Stimulated activated CD4-positive, alpha-beta T cell treated with anti-CD3 and anti-CD28 coated beads, Interleukin-1b, Interleukin-23, amount 100 ng/mL, for 4 hours (primary cell): ENCODE measurements around the gene RUBCNL.

Experiments used
- DNase-seq, 2 donors: peaks; one replicate each; pipeline ENCODE4 v3.0.0-alpha.2; 2020; ENCODE audit warnings: low read depth in 2 of 2

The RUBCNL gene

GRCh38 chr13:46310066-46310465 lies 77.0 kb downstream of the RUBCNL start:
- no peak for DNase-seq

DNA sequence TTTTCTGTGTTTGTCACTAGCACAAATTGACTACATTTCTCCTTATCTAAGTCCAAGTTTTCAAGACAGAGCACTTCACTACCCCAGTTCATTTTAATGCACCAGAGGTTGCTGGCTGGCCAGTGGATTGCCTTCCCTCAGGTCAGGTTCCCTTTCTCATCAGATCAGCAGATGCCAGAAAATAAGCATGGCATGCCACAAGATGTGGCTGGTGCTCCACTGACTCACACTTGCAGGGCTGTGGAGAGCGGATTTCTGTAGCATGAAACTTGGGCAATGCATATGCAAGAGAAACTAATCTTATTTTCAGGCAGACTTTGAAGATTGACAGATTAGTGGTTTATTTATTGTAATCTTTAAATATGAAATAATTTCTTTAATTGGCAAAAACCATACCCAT lies 79.5 kb downstream of the RUBCNL start:
- no peak for DNase-seq

GRCh38 chr13:46304546-46304945 lies 82.5 kb downstream of the RUBCNL start:
- DNase-seq, result no peak

- DNase-seq, result no peak
Measured at GRCh38 chr13:46303742-46304385, 83.2 kb downstream of the RUBCNL start.

DNA sequence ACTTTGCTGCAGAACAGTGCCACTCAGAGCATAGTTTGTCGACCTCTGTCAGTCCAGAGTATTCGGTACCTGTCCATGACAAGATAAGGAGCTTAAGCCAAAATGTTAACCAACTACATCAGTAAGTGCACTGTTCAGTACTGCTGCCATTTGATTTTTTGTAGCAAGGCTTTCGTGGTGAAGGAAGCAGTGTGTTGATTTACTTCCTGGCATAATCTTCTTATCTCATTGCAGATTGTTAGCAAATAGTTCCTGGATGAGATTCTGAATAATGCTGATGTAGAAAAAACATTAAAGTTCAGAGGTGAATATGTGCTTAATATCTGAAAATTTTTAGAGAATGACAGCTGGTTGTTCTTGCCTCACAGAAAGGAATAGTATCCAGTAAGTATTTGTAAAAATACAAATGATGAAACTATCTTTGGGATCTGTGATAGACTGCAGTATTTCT lies 89.7 kb downstream of the RUBCNL start:
- DNase-seq, result no peak

DNA sequence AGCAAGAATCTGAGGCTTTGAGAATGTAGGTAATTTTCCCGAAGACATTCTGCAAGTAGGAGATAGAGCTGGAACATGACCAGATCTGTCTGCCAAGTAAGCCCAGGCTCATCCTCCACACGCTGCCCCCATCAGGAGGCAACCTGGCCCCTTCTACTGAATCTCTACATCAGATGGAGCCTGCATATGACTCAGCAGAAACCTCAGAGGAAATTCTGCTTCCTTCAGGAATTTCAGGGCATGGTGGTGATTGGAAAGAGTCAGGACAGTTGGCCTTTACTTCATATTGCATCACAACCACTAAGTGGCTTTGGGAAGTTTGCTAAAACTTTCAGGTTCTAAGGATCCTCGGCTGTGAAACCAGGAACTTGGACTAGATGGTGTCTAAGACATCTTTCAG lies 90.1 kb downstream of the RUBCNL start:
- no peak for DNase-seq

- DNase-seq, result no peak
Measured at GRCh38 chr13:46296115-46296822, 90.8 kb downstream of the RUBCNL start.

- peak in 1 of 2 donors; percentile 24 for DNase-seq
Measured at GRCh38 chr13:46295491-46296114, 91.4 kb downstream of the RUBCNL start.

DNA sequence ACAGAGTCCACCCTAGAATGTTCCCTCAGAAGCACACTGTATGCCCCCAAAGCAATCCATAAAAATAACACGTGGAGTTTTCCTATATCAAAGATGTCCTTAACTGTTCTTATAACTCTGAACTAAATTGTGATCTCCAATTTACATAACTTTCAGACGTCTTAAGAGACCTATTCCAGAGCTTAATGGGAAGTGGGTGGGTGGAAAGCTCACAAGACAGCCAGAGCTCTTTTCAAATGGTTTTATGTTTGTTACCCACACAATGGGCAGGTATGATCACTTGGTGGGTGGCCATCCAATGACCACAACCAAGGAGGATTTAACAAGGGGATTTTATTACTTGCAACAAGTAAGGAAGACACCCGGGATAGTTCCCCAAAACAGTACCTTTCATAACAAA lies 93.6 kb downstream of the RUBCNL start:
- DNase-seq, result no peak
